ENCODE data around the gene CEACAM19.

The CEACAM19 gene

GRCh38 chr19:44723952-44724319 is 52.7 kb downstream of the CEACAM19 start:
- DNase-seq (ENCODE audit: low read depth), result peak; percentile 81
- no peak overlapping the region for H3K4me3 ChIP-seq (ENCODE audit: control insufficient read depth, low read depth, low read length)
- TF ChIP-seq CTCF (conservative IDR thresholded peaks at IDR 0.05; ENCODE audit: control insufficient read depth, insufficient read depth, low read depth, low read length), result peak; percentile 99

DNA sequence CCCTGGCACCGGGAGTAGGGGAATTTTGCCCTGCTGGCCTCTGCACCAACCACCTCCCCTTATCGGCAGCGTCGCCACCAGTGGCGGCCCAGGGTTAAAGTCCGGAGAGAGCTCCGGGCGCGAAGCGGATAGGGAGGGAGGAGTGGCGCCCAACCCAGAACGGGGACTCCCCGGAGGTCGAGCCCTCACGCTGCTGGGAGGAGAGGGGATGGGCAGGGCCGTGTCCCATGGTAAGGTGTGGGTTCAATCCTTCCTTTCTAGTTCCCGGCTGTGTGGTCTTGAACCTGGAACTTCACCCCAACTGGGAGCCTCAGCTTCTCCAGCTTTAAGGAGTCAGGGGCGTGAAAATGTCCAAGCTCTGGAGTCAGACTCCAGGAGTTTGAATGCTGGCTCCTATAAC is 54.0 kb downstream of the CEACAM19 start:
- DNase-seq (ENCODE audit: low read depth), result no peak
- TF ChIP-seq CTCF (conservative IDR thresholded peaks at IDR 0.05; ENCODE audit: control insufficient read depth, insufficient read depth, low read depth, low read length), result no peak
- no peak overlapping the region for H3K4me3 ChIP-seq (ENCODE audit: control insufficient read depth, low read depth, low read length)

DNA sequence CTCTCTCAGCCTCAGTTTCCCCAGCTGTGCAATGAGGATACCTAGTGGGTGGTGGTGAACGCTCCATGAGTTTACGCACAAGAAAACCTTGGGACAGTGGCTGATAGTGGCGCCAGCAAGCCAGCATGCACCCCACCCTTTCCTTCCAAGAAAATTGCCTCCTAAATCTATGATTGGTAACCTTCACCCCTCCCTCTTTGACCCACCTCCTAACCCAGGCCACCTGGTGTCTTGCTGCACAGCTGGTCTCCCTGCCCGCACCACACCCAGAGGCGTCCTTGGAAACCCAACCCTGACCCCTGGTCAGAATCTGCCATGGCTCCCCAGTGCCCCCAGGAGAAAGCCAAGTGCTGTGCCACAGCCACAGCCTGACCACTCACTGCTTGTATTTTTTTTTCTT is 54.4 kb downstream of the CEACAM19 start:
- no peak for TF ChIP-seq CTCF (conservative IDR thresholded peaks at IDR 0.05; ENCODE audit: control insufficient read depth, insufficient read depth, low read depth, low read length)
- no peak for DNase-seq (ENCODE audit: low read depth)
- H3K4me3 ChIP-seq (ENCODE audit: control insufficient read depth, low read depth, low read length), result no peak overlapping the region

DNA sequence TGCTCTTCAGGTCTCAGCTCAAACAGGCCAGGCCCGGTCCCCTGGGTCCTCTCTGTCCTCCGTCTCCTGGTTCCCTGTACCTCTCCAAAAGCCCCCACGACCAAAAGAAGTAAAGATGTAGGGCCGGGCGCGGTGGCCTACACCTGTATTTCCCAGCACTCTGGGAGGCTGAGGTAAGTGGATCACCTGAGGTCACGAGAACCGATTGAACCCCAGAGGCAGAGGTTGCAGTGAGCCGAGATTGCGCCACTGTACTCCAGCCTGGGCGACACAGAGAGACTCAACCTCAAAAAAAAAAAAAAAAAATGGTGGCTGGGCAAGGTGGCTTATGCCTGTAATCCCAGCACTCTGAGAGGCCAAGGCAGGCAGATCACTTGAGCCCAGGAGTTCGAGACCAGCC is 55.2 kb downstream of the CEACAM19 start:
- TF ChIP-seq CTCF (conservative IDR thresholded peaks at IDR 0.05; ENCODE audit: control insufficient read depth, insufficient read depth, low read depth, low read length), result no peak

GRCh38 chr19:44728178-44728577 is 56.9 kb downstream of the CEACAM19 start:
- DNase-seq (ENCODE audit: low read depth), result no peak
- TF ChIP-seq CTCF (conservative IDR thresholded peaks at IDR 0.05; ENCODE audit: control insufficient read depth, insufficient read depth, low read depth, low read length), result no peak
- H3K4me3 ChIP-seq (ENCODE audit: control insufficient read depth, low read depth, low read length), result no peak overlapping the region

More for the DNA sequence above, 55.2 kb downstream of the CEACAM19 start:
- no peak overlapping the region for H3K4me3 ChIP-seq (ENCODE audit: control insufficient read depth, low read depth, low read length)
- DNase-seq (ENCODE audit: low read depth), result no peak

DNA sequence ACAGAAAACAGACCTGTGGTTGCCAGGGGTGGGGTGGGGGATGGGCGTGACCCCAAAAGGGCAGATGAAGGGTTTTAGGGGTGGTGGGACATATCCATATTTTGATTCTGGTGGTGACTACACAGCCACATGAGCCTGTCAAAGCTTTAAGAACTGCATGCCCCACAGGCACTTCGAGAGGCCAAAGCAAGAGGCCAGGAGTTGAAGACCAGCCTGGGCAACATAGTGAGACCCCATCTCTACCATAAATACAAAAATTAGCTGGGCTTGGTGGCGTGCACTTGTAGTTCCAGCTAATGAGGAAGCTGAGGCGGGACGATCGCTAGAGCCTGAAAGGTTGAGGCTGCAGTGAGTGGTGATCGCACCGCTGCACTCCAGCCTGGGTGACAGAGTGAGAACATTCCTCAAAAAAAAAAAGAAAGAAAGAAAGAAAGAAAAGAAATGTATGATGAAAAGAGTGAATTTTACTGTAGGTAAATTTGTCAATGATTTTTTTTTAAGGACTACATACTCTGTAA is 58.3 kb downstream of the CEACAM19 start:
- H3K4me3 ChIP-seq (ENCODE audit: control insufficient read depth, low read depth, low read length), result no peak overlapping the region
- no peak for DNase-seq (ENCODE audit: low read depth)
- TF ChIP-seq CTCF (conservative IDR thresholded peaks at IDR 0.05; ENCODE audit: control insufficient read depth, insufficient read depth, low read depth, low read length), result no peak

DNA sequence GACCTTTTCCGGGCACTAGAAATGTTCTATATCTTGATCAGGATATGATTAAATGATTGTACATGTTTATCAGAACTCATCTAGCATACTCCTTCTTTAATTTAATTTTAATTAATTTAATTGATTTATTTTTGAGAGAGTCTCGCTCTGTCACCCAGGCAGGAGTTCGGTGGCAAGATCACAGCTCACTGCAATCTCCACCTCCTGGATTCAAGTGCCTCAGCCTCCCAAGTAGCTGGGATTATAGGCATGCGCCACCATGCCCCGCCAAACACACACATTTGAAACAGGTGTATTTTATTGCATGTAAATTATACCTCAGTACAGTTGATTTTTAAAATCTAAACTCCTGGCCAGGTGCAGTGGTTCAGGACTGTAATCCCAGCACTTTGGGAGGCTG is 59.8 kb downstream of the CEACAM19 start:
- no peak for DNase-seq (ENCODE audit: low read depth)
- no peak for TF ChIP-seq CTCF (conservative IDR thresholded peaks at IDR 0.05; ENCODE audit: control insufficient read depth, insufficient read depth, low read depth, low read length)
- H3K4me3 ChIP-seq (ENCODE audit: control insufficient read depth, low read depth, low read length), result no peak overlapping the region
